Panc1 (cell line): ENCODE results near the gene TNFAIP8L1. TPM values are rescaled to one million over a fixed set of nuclear protein-coding genes. Genes with fewer than 3 reads are reported as not detected.

Experiments used
- ATAC-seq: fragments of 200-7000 bp; cut with Tn5 transposase; 2 replicates; pipeline ENCODE4 v1.9.1; 2020; ENCODE audit warnings: mild to moderate bottlenecking, moderate library complexity
- BruUV-seq: library from RNA; stranded (reverse); fragments of 400-500 nt; replicated peaks from 2 replicates; lab custom pipeline; 2021; lab: Mats Ljungman, UMichigan
- CTCF ChIA-PET: fragments of 300-600 bp; sonication (Branson Sonifier 250); formaldehyde crosslinking; loops from one replicate; lab custom pipeline; 2022; ENCODE audit warnings: antibody characterized with exemption; lab: Charles Lee
- POLR2A ChIA-PET: fragments of 300-600 bp; sonication (Branson Sonifier 250); formaldehyde crosslinking; loops from one replicate; lab custom pipeline; 2022; ENCODE audit warnings: antibody characterized with exemption; lab: Charles Lee
- DNase-seq: peaks from one replicate; pipeline ENCODE4 v3.0.0-alpha.2; 2010; ENCODE audit warnings: low read depth, low spot score
- H3K27ac ChIP-seq: 2 replicates; pipeline ENCODE4 v1.5.1; 2011; ENCODE audit warnings: mild to moderate bottlenecking, low read length, inconsistent platforms
- H3K27me3 ChIP-seq: fragments of 200-500 bp; sonication (Bioruptor generic); 2 replicates; pipeline ENCODE4 v1.6.0; 2014; ENCODE audit warnings: low read length, inconsistent platforms; ENCODE audit not compliant: control insufficient read depth, insufficient read depth
- H3K36me3 ChIP-seq: fragments of 200-500 bp; sonication (Bioruptor generic); 2 replicates; pipeline ENCODE4 v1.5.1; 2014; ENCODE audit warnings: inconsistent platforms, mild to moderate bottlenecking, low read length, moderate library complexity; ENCODE audit not compliant: control insufficient read depth, insufficient read depth
- H3K4me1 ChIP-seq: 2 replicates; pipeline ENCODE4 v1.5.1; 2011; ENCODE audit warnings: inconsistent platforms, mild to moderate bottlenecking, low read length, moderate library complexity; ENCODE audit not compliant: control insufficient read depth, insufficient read depth
- H3K4me3 ChIP-seq, 2 experiments: 2 replicates each; pipeline ENCODE4 v1.5.1; 2011 to 2012; ENCODE audit warnings: low read depth in 2 of 2, low read length in 2 of 2, mild to moderate bottlenecking in 2 of 2, inconsistent platforms in 1 of 2, moderate library complexity in 1 of 2
- H3K9me3 ChIP-seq: fragments of 200-500 bp; sonication (Bioruptor generic); 2 replicates; pipeline ENCODE4 v1.5.1; 2014; ENCODE audit warnings: low read depth, mild to moderate bottlenecking, inconsistent platforms, low read length, moderate library complexity; ENCODE audit not compliant: control insufficient read depth, insufficient read depth
- CTCF ChIP-seq: fragments of 450-650 bp; IDR thresholded peaks from 2 replicates; pipeline ENCODE4 v1.5.1; 2017; ENCODE audit warnings: mild to moderate bottlenecking
- POLR2AphosphoS5 ChIP-seq: IDR thresholded peaks from 2 replicates; pipeline ENCODE4 v1.6.1; 2012; ENCODE audit warnings: mild to moderate bottlenecking, low read depth, low read length, moderate library complexity
- REST ChIP-seq, 2 experiments: IDR thresholded peaks; 2 replicates each; pipeline ENCODE4 v1.6.1; 2011 to 2012; ENCODE audit warnings: low read depth in 2 of 2, control low read depth in 1 of 2, low read length in 1 of 2, mild to moderate bottlenecking in 1 of 2, moderate library complexity in 1 of 2; ENCODE audit not compliant: insufficient read depth in 1 of 2
- SIN3A ChIP-seq: IDR thresholded peaks from 2 replicates; pipeline ENCODE4 v1.6.1; 2012; ENCODE audit warnings: low read depth, mild to moderate bottlenecking, low read length, moderate library complexity, borderline replicate concordance; ENCODE audit not compliant: insufficient read depth
- TCF7L2 ChIP-seq: IDR thresholded peaks from 2 replicates; pipeline ENCODE4 v1.6.1; 2011; ENCODE audit warnings: mild to moderate bottlenecking, low read depth, low read length, inconsistent platforms
- in situ Hi-C: cut with HindIII; loops from 2 replicates; pipeline ENCODE4 v1.10.0; 2016; ENCODE audit warnings: low sequenced_read_pairs, low pct_unique_long_range_greater_than_20kb
- intact Hi-C: fragments of 100-400 bp; cut with micrococcal nuclease; formaldehyde crosslinking; loops from one replicate; pipeline ENCODE4 v1.10.0; 2022; ENCODE audit not compliant: unreplicated experiment
- total RNA-seq: library from RNA; stranded (reverse); gene quantifications from one replicate; pipeline ENCODE4 v1.2.1, GENCODE V29; 2021; ENCODE audit not compliant: unreplicated experiment

TNFAIP8L1 gene
- total RNA-seq, 1 experiment from 2014 or later, result 4.8 TPM

- CTCF ChIA-PET, result no interaction called here
- POLR2A ChIA-PET, result no interaction called here
- ATAC-seq, result no peak
These were observed 15.4 kb downstream of the TNFAIP8L1 start for GRCh38 chr19:4654437-4655361.

GRCh38 chr19:4656102-4656501 is 16.8 kb downstream of the TNFAIP8L1 start:
- Histone ChIP-seq H3K9me3 (no peaks in the 10 kb centered on the region), H3K27ac (no peak overlapping the region), H3K36me3 (no peaks in the 10 kb centered on the region), H3K4me3 (no peak overlapping the region), H3K27me3 (no peaks in the 10 kb centered on the region), H3K4me1 (no peaks in the 10 kb centered on the region)
- DNase-seq (no peak), ATAC-seq (no peak)
- in situ Hi-C loops (no loop called here), intact Hi-C loops (no loop called here)
- BruUV-seq, result no TSS peak
- POLR2A ChIA-PET, result no interaction called here
- CTCF ChIA-PET, result no interaction called here
- no peak for TF ChIP-seq CTCF
- TF ChIP-seq TCF7L2, result no peak
- TF ChIP-seq POLR2AphosphoS5, result no peak
- TF ChIP-seq REST (IDR thresholded peaks at IDR 0.05; ENCODE audit: insufficient read depth in 1 of 2, low read depth in 2 of 2, low read length in 1 of 2), result no peak

More at GRCh38 chr19:4654437-4655361, 15.4 kb downstream of the TNFAIP8L1 start:
- Histone ChIP-seq H3K4me3 (no peak overlapping the region), H3K27me3 (no peaks in the 10 kb centered on the region), H3K36me3 (no peaks in the 10 kb centered on the region), H3K9me3 (no peaks in the 10 kb centered on the region), H3K27ac (no peak overlapping the region), H3K4me1 (no peaks in the 10 kb centered on the region; the same call in 1 of the 2 replicates)
- TF ChIP-seq SIN3A, result no peak
- no peak for TF ChIP-seq CTCF
- no peak for TF ChIP-seq REST (IDR thresholded peaks at IDR 0.05; ENCODE audit: insufficient read depth in 1 of 2, low read depth in 2 of 2, low read length in 1 of 2)
- TF ChIP-seq POLR2AphosphoS5, result no peak
- TF ChIP-seq TCF7L2, result no peak
- intact Hi-C loops (no loop called here), in situ Hi-C loops (no loop called here)
- DNase-seq, result no peak
- no TSS peak for BruUV-seq
